Colon (tissue), 2 donors: Measurements from ENCODE around the gene OR2T33.
"Not testable (repeated sequence)": the region's sequence is repeated elsewhere in the genome, so short reads cannot be mapped to it uniquely, and the experiment has no call there.

Source experiments
- FAIRE-seq: peaks from 2 replicates; lab custom pipeline; 2012; peaks lifted over from hg19 to GRCh38; lab: Jason Lieb, UNC
- donor health status: control.
- donor health status: control.

Gene OR2T33

DNA sequence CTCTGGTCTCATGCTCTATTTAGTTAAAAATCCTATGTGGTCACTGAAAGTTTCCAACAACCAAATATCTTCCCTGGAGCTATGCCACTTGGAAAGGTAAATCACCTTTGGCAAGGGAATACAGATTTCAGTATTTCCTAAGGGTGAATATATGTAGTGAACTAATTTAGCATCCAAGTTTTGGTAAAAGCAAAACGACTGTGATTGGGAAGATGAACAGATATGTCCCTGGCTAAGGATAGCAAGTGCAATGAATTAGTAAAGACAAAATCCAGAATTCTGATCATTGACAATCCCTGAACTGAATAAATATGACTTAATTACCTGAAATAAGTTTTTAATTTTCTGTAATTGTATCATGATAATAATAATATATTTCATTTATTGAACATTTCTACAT lies at the start of gene OR2T33:
TSS of gene OR2T33 (minus strand) at position 101 of the 400 bp plus-strand sequence. CDS start 4,162 bp downstream, outside the sequence.
- no peak for FAIRE-seq

GRCh38 chr1:248324468-248324867 lies 46.7 kb upstream of the OR2T33 start, which contains the start of gene OR2M7:
OR2M7 (minus strand) TSS chr1:248324568; CDS start chr1:248324568, 0 bp downstream.
- FAIRE-seq = no peak

DNA sequence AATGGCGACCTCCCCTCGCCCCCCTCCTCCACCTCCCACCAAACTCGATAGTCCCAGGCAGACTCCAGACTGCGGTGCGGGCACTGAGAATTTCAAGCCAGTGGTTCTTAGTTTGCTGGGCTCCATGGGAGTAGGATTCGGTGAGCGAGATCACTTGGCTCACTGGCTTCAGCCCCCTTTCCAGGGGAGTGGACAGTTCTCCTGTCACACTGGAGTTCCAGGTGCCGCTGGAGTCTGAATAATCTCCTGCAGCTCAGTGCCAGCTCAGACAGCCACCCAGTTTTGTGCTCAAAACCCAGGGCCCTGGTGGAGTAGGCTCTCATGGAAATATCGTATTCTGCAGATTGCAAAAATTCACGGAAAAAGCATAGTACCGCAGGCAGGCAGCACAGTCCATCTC lies 39.0 kb upstream of the OR2T33 start:
- no peak for FAIRE-seq

GRCh38 chr1:248306740-248307139 lies 29.0 kb upstream of the OR2T33 start:
- not testable (repeated sequence) for FAIRE-seq

- FAIRE-seq = no peak
Measured at GRCh38 chr1:248306103-248306502, 28.3 kb upstream of the OR2T33 start.

- not testable (repeated sequence) for FAIRE-seq
Measured at GRCh38 chr1:248305672-248306071, 27.9 kb upstream of the OR2T33 start.

DNA sequence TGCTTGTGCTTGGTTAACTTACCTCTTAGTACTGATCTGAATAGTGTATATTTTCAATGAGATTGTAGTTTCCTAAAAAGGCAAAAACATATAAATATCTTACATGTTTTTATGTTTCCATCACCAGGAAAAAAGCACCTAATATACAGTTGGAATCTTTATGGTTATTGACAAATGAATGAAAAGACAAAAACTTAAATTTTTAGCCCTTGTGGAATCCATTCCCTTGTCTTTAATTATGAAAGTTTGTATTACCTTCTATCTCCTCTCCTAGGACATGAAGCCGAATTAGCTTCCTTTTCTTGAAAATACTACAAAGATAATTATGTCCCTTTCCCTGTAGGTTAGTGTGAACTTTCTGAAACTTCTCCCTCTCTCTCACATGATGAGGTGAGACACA lies 25.5 kb upstream of the OR2T33 start, which contains the start of gene OR2T12:
TSS of gene OR2T12 (minus strand) at position 101 of the 400 bp plus-strand sequence. CDS start 7,846 bp downstream, outside the sequence.
- FAIRE-seq = no peak

DNA sequence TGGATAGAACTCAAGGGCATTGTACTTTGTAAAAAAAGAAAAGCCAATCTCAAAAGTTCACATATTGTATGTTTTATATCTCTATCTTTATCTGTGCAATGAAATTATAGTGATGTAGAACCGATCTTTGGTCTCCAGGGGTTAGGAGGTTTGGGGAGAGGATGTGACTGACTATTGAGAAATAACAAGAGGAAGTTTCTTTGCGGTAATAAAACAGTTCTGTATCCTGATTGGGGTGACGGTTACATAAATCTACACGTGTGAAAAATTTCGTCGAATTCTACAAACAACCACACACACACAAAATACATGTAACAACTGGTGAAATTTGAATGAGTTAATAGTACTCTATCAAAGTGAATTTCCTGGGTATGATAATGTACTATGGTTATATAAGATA lies 10.6 kb upstream of the OR2T33 start:
- no peak for FAIRE-seq

DNA sequence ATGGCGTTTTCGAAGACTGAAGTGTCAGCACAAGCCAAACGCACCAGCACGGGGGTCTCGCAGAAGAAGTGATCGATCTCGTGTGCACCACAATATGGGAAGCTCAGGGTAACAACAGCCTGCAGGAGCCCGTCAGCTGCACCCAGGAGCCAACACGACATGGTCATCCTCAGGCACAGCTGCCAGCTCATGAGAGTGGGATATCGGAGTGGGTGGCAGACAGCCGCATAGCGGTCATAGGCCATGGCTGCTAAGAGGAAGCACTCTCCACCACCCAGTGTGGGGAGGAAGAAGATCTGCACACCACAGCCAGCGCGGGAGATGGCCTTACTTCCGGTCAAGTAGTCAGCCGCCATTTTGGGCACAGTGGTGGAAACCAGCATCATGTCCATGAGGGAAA lies 4.6 kb downstream of the OR2T33 start:
- FAIRE-seq = not testable (repeated sequence)

- no peak for FAIRE-seq
Measured at GRCh38 chr1:248268178-248268577, 9.6 kb downstream of the OR2T33 start.

DNA sequence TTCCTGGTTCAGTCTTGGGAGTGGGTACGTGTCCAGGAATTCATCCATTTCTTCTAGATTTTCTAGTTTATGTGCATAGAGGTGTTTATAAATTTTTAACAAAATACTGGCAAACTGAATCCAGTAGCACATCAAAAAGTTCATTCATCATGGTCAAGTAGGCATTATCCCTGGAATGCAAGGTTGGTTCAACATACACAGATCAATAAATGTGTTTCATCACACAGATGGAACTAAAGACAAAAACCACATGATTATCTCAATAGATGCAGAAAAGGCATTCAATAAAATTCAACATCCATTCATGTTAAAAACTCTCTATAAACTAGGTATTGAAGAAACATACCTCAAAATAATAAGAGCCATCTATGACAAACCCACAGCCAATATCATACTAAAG lies 18.5 kb downstream of the OR2T33 start:
- FAIRE-seq = not testable (repeated sequence)

- FAIRE-seq = no peak
Measured at GRCh38 chr1:248243204-248243603, 34.6 kb downstream of the OR2T33 start.

DNA sequence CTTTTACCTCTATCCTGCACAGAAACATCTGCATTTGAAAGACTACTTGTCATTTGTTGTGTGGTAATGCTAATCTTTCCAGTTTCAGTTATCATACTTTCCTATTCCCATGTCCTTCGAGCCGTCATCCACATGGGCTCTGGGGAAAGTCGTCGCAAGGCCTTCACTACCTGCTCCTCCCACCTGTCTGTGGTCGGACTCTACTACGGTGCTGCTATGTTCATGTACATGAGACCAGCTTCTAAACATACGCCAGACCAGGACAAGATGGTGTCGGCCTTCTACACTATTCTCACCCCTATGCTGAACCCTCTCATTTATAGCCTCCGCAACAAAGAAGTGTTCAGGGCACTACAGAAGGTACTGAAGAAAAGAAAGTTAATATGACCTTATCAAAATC lies 38.3 kb downstream of the OR2T33 start:
- FAIRE-seq = no peak

DNA sequence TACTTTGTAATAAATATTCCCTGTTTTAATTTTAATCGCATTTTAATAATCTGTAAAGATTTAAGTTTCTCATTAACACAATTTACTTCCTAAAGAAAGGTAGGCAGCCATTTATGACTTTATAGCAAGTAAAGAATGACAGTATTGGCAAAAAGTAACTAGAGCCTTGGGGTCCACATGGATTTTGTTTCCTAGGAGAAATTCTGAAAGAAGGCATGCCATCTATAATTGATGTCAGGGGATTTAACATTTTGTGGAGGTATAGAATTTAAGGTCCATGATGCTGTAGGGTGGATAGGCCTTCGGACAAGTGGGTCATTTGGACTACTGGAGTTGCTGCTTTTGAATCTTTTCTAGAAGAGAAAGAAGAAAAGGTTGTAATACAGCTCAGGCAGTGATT lies 46.7 kb downstream of the OR2T33 start, which contains the start of gene OR2M4:
TSS of gene OR2M4 (plus strand) at position 301 of the 400 bp plus-strand sequence. CDS start 7,512 bp downstream, outside the sequence.
- no peak for FAIRE-seq

DNA sequence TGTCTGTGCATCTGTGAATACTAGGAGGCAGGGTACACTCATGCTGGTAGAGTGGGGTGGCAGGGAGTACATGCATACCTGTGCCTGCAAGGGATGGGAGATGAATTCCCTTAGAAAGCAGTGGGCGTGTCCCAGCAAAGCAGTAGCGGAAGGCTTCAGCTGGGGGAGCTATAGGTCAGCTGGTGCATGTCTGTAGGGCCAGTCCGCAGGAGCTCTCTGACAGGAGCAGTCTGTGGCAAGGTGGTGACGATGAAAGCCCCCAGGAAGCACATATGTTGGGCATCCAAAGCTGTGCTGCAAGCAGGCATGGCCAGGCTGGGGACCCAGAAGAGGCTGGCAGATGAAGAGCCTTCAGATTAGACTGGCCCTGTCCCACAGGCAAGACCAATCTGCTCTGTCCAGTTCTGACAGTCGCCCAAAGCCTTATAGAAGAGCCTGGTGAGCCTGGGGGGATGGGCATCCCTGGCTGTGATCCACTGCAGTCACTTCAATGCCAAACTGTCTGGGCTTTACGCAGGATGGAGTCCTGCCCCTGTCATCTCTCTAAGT lies 48.3 kb downstream of the OR2T33 start:
- no peak for FAIRE-seq

- FAIRE-seq = no peak
Measured at GRCh38 chr1:248225537-248225936, 52.2 kb downstream of the OR2T33 start.
